HCT116 (cell line): ENCODE data around the gene CD3D.

Source experiments
- CTCF ChIP-seq, 3 experiments: fragments of 200-600 bp in 1 of 3; sonication (generic) in 1 of 3; IDR thresholded peaks in 2 of 3; conservative IDR thresholded peaks in 1 of 3; 2 replicates each; pipeline ENCODE4 v1.5.1; 2012 to 2017; ENCODE audit warnings: low read depth in 2 of 3, low read length in 2 of 3, antibody characterized with exemption in 1 of 3, borderline replicate concordance in 1 of 3, control low read depth in 1 of 3, mild to moderate bottlenecking in 1 of 3, mixed read lengths in 1 of 3, mixed run types in 1 of 3, moderate library complexity in 1 of 3; ENCODE audit not compliant: insufficient read depth in 1 of 3
- EZH2 ChIP-seq: fragments of 200-600 bp; sonication (generic); IDR thresholded peaks from 2 replicates; pipeline ENCODE4 v1.6.1; 2017; ENCODE audit warnings: antibody characterized with exemption, mixed run types
- EZH2phosphoT487 ChIP-seq: fragments of 200-600 bp; IDR thresholded peaks from 2 replicates; pipeline ENCODE4 v1.6.1; 2018; ENCODE audit warnings: antibody characterized with exemption, borderline replicate concordance
- MAX ChIP-seq: IDR thresholded peaks from 2 replicates; pipeline ENCODE4 v1.6.1; 2012
- POLR2A ChIP-seq: IDR thresholded peaks from 2 replicates; pipeline ENCODE4 v1.7.0; 2011; ENCODE audit warnings: borderline replicate concordance; ENCODE audit not compliant: insufficient read depth, insufficient read length; ENCODE audit errors: extremely low read depth
- POLR2AphosphoS5 ChIP-seq: IDR thresholded peaks from 2 replicates; pipeline ENCODE4 v1.6.1; 2011; ENCODE audit warnings: mild to moderate bottlenecking, low read depth, low read length, moderate library complexity
- RAD21 ChIP-seq: IDR thresholded peaks from 2 replicates; pipeline ENCODE4 v1.6.1; 2012; ENCODE audit warnings: low read depth, mild to moderate bottlenecking
- SRF ChIP-seq: IDR thresholded peaks from 2 replicates; pipeline ENCODE4 v1.6.1; 2012; ENCODE audit warnings: low read depth
- TCF7L2 ChIP-seq: IDR thresholded peaks from 2 replicates; pipeline ENCODE4 v1.7.0; 2011; ENCODE audit warnings: borderline replicate concordance, inconsistent platforms; ENCODE audit not compliant: insufficient read depth, insufficient read length; ENCODE audit errors: extremely low read depth
- TF ChIP-seq, protein P1 (sequence below): IDR thresholded peaks from 2 replicates; pipeline ENCODE4 v1.6.1; 2012; ENCODE audit warnings: low read depth

- TF ChIP-seq CTCF (IDR thresholded peaks at IDR 0.05 in 2 of 3, conservative IDR thresholded peaks at IDR 0.05 in 1 of 3; ENCODE audit: borderline replicate concordance in 1 of 3, insufficient read depth in 1 of 3, low read depth in 2 of 3, low read length in 2 of 3): no peak
- TF ChIP-seq POLR2A: no peak
- TF ChIP-seq SRF: no peak
- TF ChIP-seq, protein P1, sequence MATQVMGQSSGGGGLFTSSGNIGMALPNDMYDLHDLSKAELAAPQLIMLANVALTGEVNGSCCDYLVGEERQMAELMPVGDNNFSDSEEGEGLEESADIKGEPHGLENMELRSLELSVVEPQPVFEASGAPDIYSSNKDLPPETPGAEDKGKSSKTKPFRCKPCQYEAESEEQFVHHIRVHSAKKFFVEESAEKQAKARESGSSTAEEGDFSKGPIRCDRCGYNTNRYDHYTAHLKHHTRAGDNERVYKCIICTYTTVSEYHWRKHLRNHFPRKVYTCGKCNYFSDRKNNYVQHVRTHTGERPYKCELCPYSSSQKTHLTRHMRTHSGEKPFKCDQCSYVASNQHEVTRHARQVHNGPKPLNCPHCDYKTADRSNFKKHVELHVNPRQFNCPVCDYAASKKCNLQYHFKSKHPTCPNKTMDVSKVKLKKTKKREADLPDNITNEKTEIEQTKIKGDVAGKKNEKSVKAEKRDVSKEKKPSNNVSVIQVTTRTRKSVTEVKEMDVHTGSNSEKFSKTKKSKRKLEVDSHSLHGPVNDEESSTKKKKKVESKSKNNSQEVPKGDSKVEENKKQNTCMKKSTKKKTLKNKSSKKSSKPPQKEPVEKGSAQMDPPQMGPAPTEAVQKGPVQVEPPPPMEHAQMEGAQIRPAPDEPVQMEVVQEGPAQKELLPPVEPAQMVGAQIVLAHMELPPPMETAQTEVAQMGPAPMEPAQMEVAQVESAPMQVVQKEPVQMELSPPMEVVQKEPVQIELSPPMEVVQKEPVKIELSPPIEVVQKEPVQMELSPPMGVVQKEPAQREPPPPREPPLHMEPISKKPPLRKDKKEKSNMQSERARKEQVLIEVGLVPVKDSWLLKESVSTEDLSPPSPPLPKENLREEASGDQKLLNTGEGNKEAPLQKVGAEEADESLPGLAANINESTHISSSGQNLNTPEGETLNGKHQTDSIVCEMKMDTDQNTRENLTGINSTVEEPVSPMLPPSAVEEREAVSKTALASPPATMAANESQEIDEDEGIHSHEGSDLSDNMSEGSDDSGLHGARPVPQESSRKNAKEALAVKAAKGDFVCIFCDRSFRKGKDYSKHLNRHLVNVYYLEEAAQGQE: no peak
- no peak for TF ChIP-seq TCF7L2
- TF ChIP-seq EZH2: no peak
- TF ChIP-seq RAD21: no peak
- TF ChIP-seq POLR2AphosphoS5: no peak
- no peak for TF ChIP-seq EZH2phosphoT487
- TF ChIP-seq MAX: no peak
Measured at GRCh38 chr11:118310781-118311485, 31.6 kb downstream of the CD3D start.
